Suprapubic skin (tissue), 4 donors: ENCODE measurements around the gene FCGBP.

Experiments used
- POLR2A ChIP-seq, 2 donors: fragments of 450-650 bp; IDR thresholded peaks; one replicate each; pipeline ENCODE4 v1.6.1; 2017; ENCODE audit warnings: antibody characterized with exemption in 2 of 2, mild to moderate bottlenecking in 2 of 2, moderate library complexity in 2 of 2
- POLR2AphosphoS5 ChIP-seq, 3 donors: sonication (generic); formaldehyde crosslinking; IDR thresholded peaks; one replicate each; pipeline ENCODE4 v1.6.1; 2017; ENCODE audit warnings: antibody characterized with exemption in 3 of 3
- TF ChIP-seq, protein P1 (sequence below), 2 donors: fragments of 200-600 bp in 1 of 2; fragments of 450-650 bp in 1 of 2; sonication (generic) in 1 of 2; IDR thresholded peaks; one replicate each; pipeline ENCODE4 v1.5.1; 2016 to 2019; ENCODE audit warnings: antibody characterized with exemption in 2 of 2, mild to moderate bottlenecking in 1 of 2, moderate library complexity in 1 of 2

DNA sequence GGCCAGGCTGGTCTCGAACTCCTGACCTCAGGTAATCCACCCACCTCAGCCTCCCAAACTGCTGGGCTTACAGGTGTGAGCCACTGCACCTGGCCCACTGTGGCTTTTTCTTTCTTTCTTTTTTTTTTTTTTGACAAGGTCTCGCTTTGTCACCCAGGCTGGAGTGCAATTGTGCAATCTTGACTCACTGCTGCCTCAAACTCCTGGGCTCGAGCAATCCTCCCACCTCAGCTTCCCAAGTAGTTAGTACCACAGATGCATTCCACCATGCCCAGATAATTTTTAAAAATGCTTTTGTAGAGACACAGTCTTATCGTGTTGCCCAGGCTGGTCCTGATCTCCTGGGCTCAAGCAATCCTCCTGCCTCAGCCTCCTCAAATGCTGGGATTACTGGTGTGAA is 12.1 kb upstream of the FCGBP start:
- TF ChIP-seq, protein P1, sequence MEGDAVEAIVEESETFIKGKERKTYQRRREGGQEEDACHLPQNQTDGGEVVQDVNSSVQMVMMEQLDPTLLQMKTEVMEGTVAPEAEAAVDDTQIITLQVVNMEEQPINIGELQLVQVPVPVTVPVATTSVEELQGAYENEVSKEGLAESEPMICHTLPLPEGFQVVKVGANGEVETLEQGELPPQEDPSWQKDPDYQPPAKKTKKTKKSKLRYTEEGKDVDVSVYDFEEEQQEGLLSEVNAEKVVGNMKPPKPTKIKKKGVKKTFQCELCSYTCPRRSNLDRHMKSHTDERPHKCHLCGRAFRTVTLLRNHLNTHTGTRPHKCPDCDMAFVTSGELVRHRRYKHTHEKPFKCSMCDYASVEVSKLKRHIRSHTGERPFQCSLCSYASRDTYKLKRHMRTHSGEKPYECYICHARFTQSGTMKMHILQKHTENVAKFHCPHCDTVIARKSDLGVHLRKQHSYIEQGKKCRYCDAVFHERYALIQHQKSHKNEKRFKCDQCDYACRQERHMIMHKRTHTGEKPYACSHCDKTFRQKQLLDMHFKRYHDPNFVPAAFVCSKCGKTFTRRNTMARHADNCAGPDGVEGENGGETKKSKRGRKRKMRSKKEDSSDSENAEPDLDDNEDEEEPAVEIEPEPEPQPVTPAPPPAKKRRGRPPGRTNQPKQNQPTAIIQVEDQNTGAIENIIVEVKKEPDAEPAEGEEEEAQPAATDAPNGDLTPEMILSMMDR (IDR thresholded peaks at IDR 0.05) = no peak
- TF ChIP-seq POLR2A (IDR thresholded peaks at IDR 0.05) (no peak), POLR2AphosphoS5 (IDR thresholded peaks at IDR 0.05) (no peak)
